ENCODE data around the gene MSLN. TPM values are rescaled to one million over a fixed set of nuclear protein-coding genes. Genes with fewer than 3 reads are reported as not detected.

The MSLN gene
- polyA plus RNA-seq, 1 donor (not counting 4 experiments of a cell fraction or from before 2014, with no cell fraction given): 8.5 TPM

GRCh38 chr16:749010-749409 lies 11.5 kb upstream of the MSLN start:
- peaks cover 9% of the 10 kb centered on the region for H3K27me3 ChIP-seq (ENCODE audit: control insufficient read depth, extremely low read depth, insufficient read depth, low read length)
- H2AFZ ChIP-seq (ENCODE audit: control insufficient read depth, low read length): no peak overlapping the region
- H4K20me1 ChIP-seq (ENCODE audit: control insufficient read depth, extremely low read depth, insufficient read depth, low read length): no peaks in the 10 kb centered on the region
- H3K9me3 ChIP-seq (ENCODE audit: control insufficient read depth, low read depth, low read length): no peaks in the 10 kb centered on the region
- no peak overlapping the region for H3K4me2 ChIP-seq (ENCODE audit: control insufficient read depth, extremely low read depth, insufficient read depth, low read depth, low read length)
- no peaks in the 10 kb centered on the region for H3K79me2 ChIP-seq (ENCODE audit: control insufficient read depth, insufficient read depth, low read length)
- no peaks in the 10 kb centered on the region for H3K9me1 ChIP-seq (ENCODE audit: control insufficient read depth, extremely low read depth, insufficient read depth, low read length)
- H3K27ac ChIP-seq (ENCODE audit: control insufficient read depth, insufficient read depth, low read length): no peak overlapping the region
- FAIRE-seq: no peak
- H3K4me1 ChIP-seq (ENCODE audit: control insufficient read depth, extremely low read depth, insufficient read depth, low read length): peaks cover under 1% of the 10 kb centered on the region
- no peak overlapping the region for H3K9ac ChIP-seq (ENCODE audit: control insufficient read depth, extremely low read depth, insufficient read depth, low read length)
- TF ChIP-seq EZH2 (IDR thresholded peaks at IDR 0.05; ENCODE audit: low read length): no peak
- no peak overlapping the region for H3K4me3 ChIP-seq (ENCODE audit: control insufficient read depth in 2 of 3, extremely low read depth in 1 of 3, insufficient read depth in 2 of 3, low read depth in 1 of 3, low read length in 3 of 3)
- dilution Hi-C loops (cut with MboI; ENCODE audit: extremely low pct_ligation_motif_present, low sequenced_read_pairs): no loop called here
- H3K36me3 ChIP-seq (ENCODE audit: control insufficient read depth in 2 of 2, extremely low read depth in 1 of 2, insufficient read depth in 2 of 2, low read length in 2 of 2): no peaks in the 10 kb centered on the region
- DNase-seq (ENCODE audit: low read depth, low spot score): no peak

- no peak overlapping the region for H3K4me3 ChIP-seq (ENCODE audit: control insufficient read depth in 2 of 3, extremely low read depth in 1 of 3, insufficient read depth in 2 of 3, low read depth in 1 of 3, low read length in 3 of 3)
- peaks cover 9% of the 10 kb centered on the region for H3K27me3 ChIP-seq (ENCODE audit: control insufficient read depth, extremely low read depth, insufficient read depth, low read length)
- no peaks in the 10 kb centered on the region for H3K9me3 ChIP-seq (ENCODE audit: control insufficient read depth, low read depth, low read length)
- H3K9ac ChIP-seq (ENCODE audit: control insufficient read depth, extremely low read depth, insufficient read depth, low read length): no peak overlapping the region
- no peaks in the 10 kb centered on the region for H3K36me3 ChIP-seq (ENCODE audit: control insufficient read depth in 2 of 2, extremely low read depth in 1 of 2, insufficient read depth in 2 of 2, low read length in 2 of 2)
- no peak overlapping the region for H2AFZ ChIP-seq (ENCODE audit: control insufficient read depth, low read length)
- H3K79me2 ChIP-seq (ENCODE audit: control insufficient read depth, insufficient read depth, low read length): no peaks in the 10 kb centered on the region
- dilution Hi-C loops (cut with MboI; ENCODE audit: extremely low pct_ligation_motif_present, low sequenced_read_pairs): no loop called here
- no peak for TF ChIP-seq CTCF (optimal IDR thresholded peaks at IDR 0.05 in 1 of 3, IDR thresholded peaks at IDR 0.05 in 1 of 3, conservative IDR thresholded peaks at IDR 0.05 in 1 of 3; ENCODE audit: extremely low read depth in 1 of 3, insufficient read depth in 2 of 3, low read length in 3 of 3)
- TF ChIP-seq EZH2 (IDR thresholded peaks at IDR 0.05; ENCODE audit: low read length): no peak
- no peaks in the 10 kb centered on the region for H4K20me1 ChIP-seq (ENCODE audit: control insufficient read depth, extremely low read depth, insufficient read depth, low read length)
- DNase-seq (ENCODE audit: low read depth, low spot score) (no peak), FAIRE-seq (no peak)
- peaks cover 2% of the 10 kb centered on the region for H3K4me1 ChIP-seq (ENCODE audit: control insufficient read depth, extremely low read depth, insufficient read depth, low read length)
- no peak overlapping the region for H3K27ac ChIP-seq (ENCODE audit: control insufficient read depth, insufficient read depth, low read length)
- no peak overlapping the region for H3K4me2 ChIP-seq (ENCODE audit: control insufficient read depth, extremely low read depth, insufficient read depth, low read depth, low read length)
- no peaks in the 10 kb centered on the region for H3K9me1 ChIP-seq (ENCODE audit: control insufficient read depth, extremely low read depth, insufficient read depth, low read length)
Measured at GRCh38 chr16:750485-750884, 10.0 kb upstream of the MSLN start.
